ENCODE data around the gene PECR.

PECR gene

GRCh38 chr2:216069028-216069427 is 12.6 kb downstream of the PECR start:
- DNase-seq: no peak

GRCh38 chr2:216066230-216066629 is 15.4 kb downstream of the PECR start:
- DNase-seq: peak; percentile 80

- no peak for DNase-seq
Measured at GRCh38 chr2:216064665-216065064, 16.9 kb downstream of the PECR start.

- DNase-seq: peak; percentile 32
Measured at GRCh38 chr2:216064014-216064630, 17.5 kb downstream of the PECR start.

GRCh38 chr2:216059233-216059834 is 22.3 kb downstream of the PECR start:
- no peak for DNase-seq

GRCh38 chr2:216057688-216058193 is 23.9 kb downstream of the PECR start:
- peak; percentile 27 for DNase-seq

GRCh38 chr2:216056739-216057138 is 24.9 kb downstream of the PECR start:
- DNase-seq: no peak

GRCh38 chr2:216055680-216056079 is 25.9 kb downstream of the PECR start:
- DNase-seq: no peak

GRCh38 chr2:216052420-216052819 is 29.2 kb downstream of the PECR start:
- DNase-seq: no peak

GRCh38 chr2:216051350-216051749 is 30.3 kb downstream of the PECR start:
- no peak for DNase-seq

GRCh38 chr2:216049452-216049851 is 32.2 kb downstream of the PECR start:
- DNase-seq: no peak

GRCh38 chr2:216047397-216047796 is 34.2 kb downstream of the PECR start:
- DNase-seq: no peak

GRCh38 chr2:216044883-216045486 is 36.6 kb downstream of the PECR start:
- DNase-seq: no peak

- DNase-seq: no peak
Measured at GRCh38 chr2:216043949-216044348, 37.7 kb downstream of the PECR start.

GRCh38 chr2:216041438-216041837 is 40.2 kb downstream of the PECR start:
- DNase-seq: no peak

- no peak for DNase-seq
Measured at GRCh38 chr2:216039918-216040317, 41.7 kb downstream of the PECR start.

- peak; percentile 57 for DNase-seq
Measured at GRCh38 chr2:216034065-216034464, 47.5 kb downstream of the PECR start.

GRCh38 chr2:216033403-216033802 is 48.2 kb downstream of the PECR start:
- no peak for DNase-seq

- peak; percentile 82 for DNase-seq
Measured at GRCh38 chr2:216031960-216032689, 49.5 kb downstream of the PECR start.

GRCh38 chr2:216030216-216030615 is 51.4 kb downstream of the PECR start:
- no peak for DNase-seq

GRCh38 chr2:216029416-216030129 is 52.0 kb downstream of the PECR start:
- DNase-seq: peak; percentile 70

- no peak for DNase-seq
Measured at GRCh38 chr2:216024779-216025336, 56.8 kb downstream of the PECR start.
